ENCODE results near the gene ERCC6. TPM values are rescaled to one million over a fixed set of nuclear protein-coding genes. Genes with fewer than 3 reads are reported as not detected.

The ERCC6 gene
- total and polyA plus RNA-seq, 12 donors = 3.7 to 27.9 (median 16.8) TPM

DNA sequence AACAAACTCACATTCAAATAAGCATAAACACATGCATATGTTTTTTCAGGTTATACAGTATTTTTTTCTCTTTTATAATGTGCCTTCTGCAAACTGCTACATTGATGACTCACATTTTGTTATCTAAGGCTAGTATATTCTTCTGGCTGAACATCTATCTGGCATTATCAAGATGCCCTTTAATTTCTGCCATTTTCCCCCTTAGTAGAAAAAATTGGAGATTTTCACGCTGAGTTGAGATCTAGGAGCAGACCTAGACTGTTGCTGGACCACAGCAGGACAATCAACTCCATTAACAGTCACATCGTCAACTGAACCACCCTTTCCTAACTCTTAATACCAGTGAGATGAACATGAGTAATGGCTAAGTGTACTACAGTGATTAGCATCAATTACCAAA, 41.6 kb downstream of the ERCC6 start:
- WGBS, 4 donors = 45 to 76% (median 63%) methylated on average over 2 of the region's 2 CpGs
- no peaks in the 10 kb centered on the region for H3K9me3 ChIP-seq (replicated peaks in 1 of 3)
- intact Hi-C loops (cut with DNase I) = no loop called here

GRCh38 chr10:49488056-49488717, 50.7 kb downstream of the ERCC6 start:
- no peak overlapping the region for H3K4me3 ChIP-seq
- DNase-seq = peak; percentile 49 to 78 (median 61)
- no peak overlapping the region for H3K27ac ChIP-seq
- no peaks in the 10 kb centered on the region for H3K9me3 ChIP-seq (replicated peaks in 1 of 3)
- H3K36me3 ChIP-seq (replicated peaks in 1 of 2) = no peaks in the 10 kb centered on the region
- peaks cover 0 to 9% of the 10 kb centered on the region in 2 donors for H3K4me1 ChIP-seq (replicated peaks in 1 of 2)
- TF ChIP-seq CTCF (IDR thresholded peaks at IDR 0.05) (no peak), POLR2A (IDR thresholded peaks at IDR 0.05) (no peak)
- WGBS, 4 donors = 51 to 69% (median 59%) methylated on average over 8 of the region's 8 CpGs
- H3K27me3 ChIP-seq = no peaks in the 10 kb centered on the region
- intact Hi-C loops (cut with DNase I) = no loop called here

More for the DNA sequence above, 41.6 kb downstream of the ERCC6 start:
- no peak overlapping the region for H3K4me3 ChIP-seq
- no peaks in the 10 kb centered on the region for H3K27me3 ChIP-seq
- H3K4me1 ChIP-seq (replicated peaks in 1 of 2) = peaks cover 4 to 9% of the 10 kb centered on the region in 2 donors
- no peak for DNase-seq
- TF ChIP-seq POLR2A (IDR thresholded peaks at IDR 0.05) (no peak), CTCF (IDR thresholded peaks at IDR 0.05) (no peak)
- H3K36me3 ChIP-seq (replicated peaks in 1 of 2) = no peaks in the 10 kb centered on the region
- H3K27ac ChIP-seq = peak overlapping the region in 1 of 5 donors; percentile 26

- Histone ChIP-seq H3K4me3 (no peak overlapping the region), H3K36me3 (replicated peaks in 1 of 2) (no peaks in the 10 kb centered on the region), H3K27me3 (no peaks in the 10 kb centered on the region), H3K4me1 (replicated peaks in 1 of 2) (peaks cover 0 to 9% of the 10 kb centered on the region in 2 donors), H3K9me3 (replicated peaks in 1 of 3) (no peaks in the 10 kb centered on the region), H3K27ac (no peak overlapping the region)
- TF ChIP-seq POLR2A (IDR thresholded peaks at IDR 0.05) = no peak
- TF ChIP-seq CTCF (IDR thresholded peaks at IDR 0.05) = no peak
- WGBS, 4 donors = 93 to 96% (median 94%) methylated on average over 1 of the region's 1 CpG
- no peak for DNase-seq
- intact Hi-C loops (cut with DNase I) = no loop called here
Observed at GRCh38 chr10:49486738-49487137, 52.2 kb downstream of the ERCC6 start.

GRCh38 chr10:49486009-49486408, 52.9 kb downstream of the ERCC6 start:
- no peak for TF ChIP-seq POLR2A (IDR thresholded peaks at IDR 0.05)
- TF ChIP-seq CTCF (IDR thresholded peaks at IDR 0.05) = no peak
- no peak overlapping the region for H3K4me3 ChIP-seq
- no peaks in the 10 kb centered on the region for H3K27me3 ChIP-seq
- H3K4me1 ChIP-seq (replicated peaks in 1 of 2) = peaks cover 0 to 9% of the 10 kb centered on the region in 2 donors
- no peaks in the 10 kb centered on the region for H3K9me3 ChIP-seq (replicated peaks in 1 of 3)
- DNase-seq = no peak
- no peak overlapping the region for H3K27ac ChIP-seq
- H3K36me3 ChIP-seq (replicated peaks in 1 of 2) = no peaks in the 10 kb centered on the region
- intact Hi-C loops (cut with DNase I) = no loop called here
- WGBS, 4 donors = 88 to 100% (median 95%) methylated on average over 1 of the region's 1 CpG
